Naive thymus-derived CD8-positive, alpha-beta T cell (primary cell): ENCODE results near the gene UBE2Q2. TPM values are rescaled to one million over a fixed set of nuclear protein-coding genes. Genes with fewer than 3 reads are reported as not detected.

Experiments used
- ATAC-seq, 2 donors: fragments of 150-1000 bp; cut with Tn5 transposase in 1 of 2; sonication (Bioruptor Pico), chemical (Tn5 transposase) in 1 of 2; 1 replicate in 1 of 2; 2 replicates in 1 of 2; pipeline ENCODE4 v1.10.0; 2021; ENCODE audit warnings: mild to moderate bottlenecking in 2 of 2, moderate library complexity in 2 of 2
- POLR2A ChIA-PET: fragments of 350-600 bp; sonication (Branson Sonifier 250); formaldehyde crosslinking; loops from one replicate; lab custom pipeline; 2021; ENCODE audit warnings: antibody characterized with exemption; lab: Charles Lee
- DNase-seq, 10 donors: peaks; one replicate each; pipeline versions ENCODE4 v3.0.0 to v3.0.0-alpha.2; 2020 to 2022
- H3K27ac Mint-ChIP-seq, 10 donors: one replicate each; pipeline ENCODE4 v1.8.0; 2020 to 2022; ENCODE audit warnings: mild to moderate bottlenecking in 10 of 10, mixed read lengths in 10 of 10, moderate library complexity in 4 of 10, inconsistent platforms in 1 of 10
- H3K27me3 Mint-ChIP-seq, 5 donors: one replicate each; pipeline ENCODE4 v1.8.0; 2021 to 2022; ENCODE audit warnings: mixed read lengths in 5 of 5
- H3K36me3 Mint-ChIP-seq, 3 donors: one replicate each; pipeline ENCODE4 v1.8.0; 2020 to 2022; ENCODE audit warnings: mixed read lengths in 3 of 3, mild to moderate bottlenecking in 2 of 3, inconsistent platforms in 1 of 3
- H3K4me1 Mint-ChIP-seq, 4 donors: one replicate each; pipeline ENCODE4 v1.8.0; 2021 to 2022; ENCODE audit warnings: mixed read lengths in 4 of 4
- H3K4me3 Mint-ChIP-seq, 10 donors: one replicate each; pipeline ENCODE4 v1.8.0; 2020 to 2022; ENCODE audit warnings: mild to moderate bottlenecking in 10 of 10, mixed read lengths in 10 of 10, moderate library complexity in 6 of 10, inconsistent platforms in 1 of 10
- H3K9me3 Mint-ChIP-seq, 9 donors: one replicate each; pipeline ENCODE4 v1.8.0; 2020 to 2022; ENCODE audit warnings: mixed read lengths in 9 of 9, mild to moderate bottlenecking in 3 of 9, inconsistent platforms in 1 of 9, moderate library complexity in 1 of 9
- polyA plus RNA-seq, 3 donors: library from polyadenylated mRNA; unstranded; fragments of 300-500 nt; fragmentation: Illumina TruSeq; gene quantifications; one replicate each; pipeline ENCODE4 v1.2.3, GENCODE V29; 2021
- total RNA-seq, 8 experiments: library from RNA in 2 of 8; stranded (reverse) in 2 of 8; gene quantifications; one replicate each; pipeline ENCODE4 v1.2.3 and lab custom pipeline; 2021 to 2026

The UBE2Q2 gene
- total and polyA plus RNA-seq, 5 experiments from 2014 or later = 18.7 to 27.3 (median 25.7) TPM

DNA sequence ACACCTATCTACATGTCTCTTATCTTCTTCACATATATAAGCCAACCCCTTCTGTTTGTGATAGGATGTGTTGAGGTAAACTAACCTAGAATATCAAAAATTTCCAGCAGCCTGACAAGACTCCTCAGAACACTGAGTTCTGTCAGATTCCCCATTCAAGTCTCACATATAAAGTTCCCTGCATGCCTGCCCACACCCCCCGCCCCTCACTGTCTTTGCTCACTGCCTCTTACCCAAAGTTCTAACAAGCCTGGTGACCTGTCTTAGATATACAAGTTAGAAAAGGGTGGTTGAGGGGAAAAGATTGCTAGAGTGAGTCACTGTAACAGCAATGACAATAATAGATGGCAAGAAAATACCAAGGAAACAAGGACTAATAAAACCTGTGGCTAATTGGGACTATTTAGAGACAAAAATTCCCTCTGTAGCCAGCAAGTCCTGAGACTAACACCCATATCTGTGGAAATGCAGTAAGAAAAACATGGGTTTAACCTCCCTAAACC is 100.5 kb downstream of the UBE2Q2 start:
- Mint-ChIP-seq H3K36me3 (peaks cover 0 to 4% (median 0%) of the 10 kb centered on the region in 3 donors), H3K27ac (no peak overlapping the region), H3K9me3 (peaks cover 0 to 24% (median 7%) of the 10 kb centered on the region in 9 donors), H3K4me3 (no peak overlapping the region), H3K27me3 (peaks cover 0 to 13% (median 7%) of the 10 kb centered on the region in 5 donors), H3K4me1 (peaks cover 0 to 2% (median 0%) of the 10 kb centered on the region in 4 donors)
- POLR2A ChIA-PET = no interaction called here
- ATAC-seq = no peak
- no peak for DNase-seq

DNA sequence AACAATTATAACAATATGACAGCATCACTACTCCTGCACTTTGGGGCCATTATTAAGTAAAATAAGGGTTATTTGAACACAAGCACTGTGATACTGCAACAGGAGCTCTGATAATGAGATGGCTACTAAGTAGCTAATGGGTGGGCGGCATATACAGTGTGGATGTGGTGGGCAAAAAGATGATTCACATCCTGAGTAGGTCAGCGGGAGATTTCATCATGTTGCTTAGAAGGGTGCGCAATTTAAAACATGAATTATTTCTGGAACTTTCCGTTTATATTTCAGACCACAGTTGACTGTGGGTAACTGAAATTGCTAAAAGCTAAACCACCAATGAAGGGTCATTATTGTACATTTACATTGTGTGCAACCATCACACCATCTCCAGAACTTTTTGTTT is 102.7 kb downstream of the UBE2Q2 start:
- Mint-ChIP-seq H3K9me3 (peaks cover 0 to 2% (median 0%) of the 10 kb centered on the region in 9 donors), H3K36me3 (no peaks in the 10 kb centered on the region), H3K4me3 (no peak overlapping the region), H3K27ac (peak overlapping the region in 1 of 10 donors; percentile 33), H3K27me3 (peaks cover 9 to 25% (median 20%) of the 10 kb centered on the region in 5 donors), H3K4me1 (peaks cover 0 to 2% (median 0%) of the 10 kb centered on the region in 4 donors)
- DNase-seq = no peak
- POLR2A ChIA-PET = no interaction called here
- no peak for ATAC-seq

GRCh38 chr15:75947092-75947491 is 103.8 kb downstream of the UBE2Q2 start:
- peaks cover 11 to 32% (median 29%) of the 10 kb centered on the region in 5 donors for H3K27me3 Mint-ChIP-seq
- H3K4me3 Mint-ChIP-seq = no peak overlapping the region
- no peak for DNase-seq
- POLR2A ChIA-PET = no interaction called here
- H3K9me3 Mint-ChIP-seq = no peaks in the 10 kb centered on the region
- H3K4me1 Mint-ChIP-seq = peaks cover 0 to 2% (median 0%) of the 10 kb centered on the region in 4 donors
- no peak for ATAC-seq
- no peaks in the 10 kb centered on the region for H3K36me3 Mint-ChIP-seq
- H3K27ac Mint-ChIP-seq = no peak overlapping the region

GRCh38 chr15:75948761-75949296 is 105.6 kb downstream of the UBE2Q2 start:
- H3K4me3 Mint-ChIP-seq = no peak overlapping the region
- H3K27ac Mint-ChIP-seq = no peak overlapping the region
- peaks cover 12 to 40% (median 34%) of the 10 kb centered on the region in 5 donors for H3K27me3 Mint-ChIP-seq
- ATAC-seq = no peak
- no peak for DNase-seq
- POLR2A ChIA-PET = no interaction called here
- no peaks in the 10 kb centered on the region for H3K36me3 Mint-ChIP-seq
- H3K9me3 Mint-ChIP-seq = no peaks in the 10 kb centered on the region
- no peaks in the 10 kb centered on the region for H3K4me1 Mint-ChIP-seq

Other genes starting within 250 kb of the UBE2Q2 start
- gene SNUPN, start 217.7 kb upstream of the UBE2Q2 start, total RNA-seq = 10 to 100 TPM; 22.8 to 25.0 TPM
- gene SNUPN, start 217.7 kb upstream of the UBE2Q2 start, polyA plus RNA-seq = 10 to 100 TPM; 20.1 to 33.7 (median 21.7) TPM
- 10 to 100 TPM; 94.3 to 95.7 TPM for gene IMP3, start 203.2 kb upstream of the UBE2Q2 start, total RNA-seq
- gene IMP3, start 203.2 kb upstream of the UBE2Q2 start, polyA plus RNA-seq = 100 to 1,000 TPM; 199 to 256 (median 238) TPM
- 1 to 10 TPM; 1.7 TPM for gene SNX33, start 195.5 kb upstream of the UBE2Q2 start, total RNA-seq
- gene SNX33, start 195.5 kb upstream of the UBE2Q2 start, polyA plus RNA-seq = under 1 TPM; 0.05 to 0.44 (median 0.30) TPM
- gene CSPG4, start 130.6 kb upstream of the UBE2Q2 start, total RNA-seq = not detected
- not detected for gene CSPG4, start 130.6 kb upstream of the UBE2Q2 start, polyA plus RNA-seq
- 10 to 100 TPM; 22.2 to 24.8 TPM for gene FBXO22, start 60.4 kb downstream of the UBE2Q2 start, total RNA-seq
- 10 to 100 TPM; 16.6 to 18.3 (median 16.8) TPM for gene FBXO22, start 60.4 kb downstream of the UBE2Q2 start, polyA plus RNA-seq
- not detected for gene NRG4, start 169.0 kb downstream of the UBE2Q2 start, total RNA-seq
- gene NRG4, start 169.0 kb downstream of the UBE2Q2 start, polyA plus RNA-seq = not detected
- not detected for gene TMEM266, start 216.5 kb downstream of the UBE2Q2 start, total RNA-seq
- not detected for gene TMEM266, start 216.5 kb downstream of the UBE2Q2 start, polyA plus RNA-seq